NCI-H345 treated with DMSO at 0.1 percent for 48 hours (cell line): Measurements from ENCODE around the gene PRPF40B.

Experiments
- DNase-seq: peaks from one replicate; lab custom pipeline; 2025; ENCODE audit not compliant: unreplicated experiment; lab: John Stamatoyannopoulos, UW

The PRPF40B gene

GRCh38 chr12:49658276-49658675 is 34.9 kb downstream of the PRPF40B start:
- no peak for DNase-seq

GRCh38 chr12:49659753-49660152 is 36.4 kb downstream of the PRPF40B start:
- DNase-seq: no peak

- DNase-seq: no peak
Observed at GRCh38 chr12:49661191-49661590, 37.8 kb downstream of the PRPF40B start.

- DNase-seq: no peak
Observed at GRCh38 chr12:49661746-49662145, 38.4 kb downstream of the PRPF40B start.

GRCh38 chr12:49662998-49663843 is 39.9 kb downstream of the PRPF40B start:
- DNase-seq: no peak

GRCh38 chr12:49664167-49664566 is 40.8 kb downstream of the PRPF40B start:
- no peak for DNase-seq

- no peak for DNase-seq
Observed at GRCh38 chr12:49664591-49665239, 41.4 kb downstream of the PRPF40B start.

- DNase-seq: no peak
Observed at GRCh38 chr12:49665384-49665783, 42.0 kb downstream of the PRPF40B start.

GRCh38 chr12:49666176-49666575 is 42.8 kb downstream of the PRPF40B start:
- no peak for DNase-seq

- DNase-seq: no peak
Observed at GRCh38 chr12:49667325-49668090, 44.1 kb downstream of the PRPF40B start.

GRCh38 chr12:49669796-49670195 is 46.4 kb downstream of the PRPF40B start:
- DNase-seq: no peak

GRCh38 chr12:49671031-49671765 is 47.8 kb downstream of the PRPF40B start:
- no peak for DNase-seq

GRCh38 chr12:49672301-49673217 is 49.2 kb downstream of the PRPF40B start:
- no peak for DNase-seq

- no peak for DNase-seq
Observed at GRCh38 chr12:49673446-49674317, 50.3 kb downstream of the PRPF40B start.

- DNase-seq: no peak
Observed at GRCh38 chr12:49674318-49674981, 51.1 kb downstream of the PRPF40B start.

GRCh38 chr12:49675137-49675536 is 51.8 kb downstream of the PRPF40B start:
- DNase-seq: no peak

- no peak for DNase-seq
Observed at GRCh38 chr12:49678711-49679110, 55.4 kb downstream of the PRPF40B start.

- DNase-seq: no peak
Observed at GRCh38 chr12:49680075-49680474, 56.7 kb downstream of the PRPF40B start.
